ENCODE measurements around the gene SH2D6.

DNA sequence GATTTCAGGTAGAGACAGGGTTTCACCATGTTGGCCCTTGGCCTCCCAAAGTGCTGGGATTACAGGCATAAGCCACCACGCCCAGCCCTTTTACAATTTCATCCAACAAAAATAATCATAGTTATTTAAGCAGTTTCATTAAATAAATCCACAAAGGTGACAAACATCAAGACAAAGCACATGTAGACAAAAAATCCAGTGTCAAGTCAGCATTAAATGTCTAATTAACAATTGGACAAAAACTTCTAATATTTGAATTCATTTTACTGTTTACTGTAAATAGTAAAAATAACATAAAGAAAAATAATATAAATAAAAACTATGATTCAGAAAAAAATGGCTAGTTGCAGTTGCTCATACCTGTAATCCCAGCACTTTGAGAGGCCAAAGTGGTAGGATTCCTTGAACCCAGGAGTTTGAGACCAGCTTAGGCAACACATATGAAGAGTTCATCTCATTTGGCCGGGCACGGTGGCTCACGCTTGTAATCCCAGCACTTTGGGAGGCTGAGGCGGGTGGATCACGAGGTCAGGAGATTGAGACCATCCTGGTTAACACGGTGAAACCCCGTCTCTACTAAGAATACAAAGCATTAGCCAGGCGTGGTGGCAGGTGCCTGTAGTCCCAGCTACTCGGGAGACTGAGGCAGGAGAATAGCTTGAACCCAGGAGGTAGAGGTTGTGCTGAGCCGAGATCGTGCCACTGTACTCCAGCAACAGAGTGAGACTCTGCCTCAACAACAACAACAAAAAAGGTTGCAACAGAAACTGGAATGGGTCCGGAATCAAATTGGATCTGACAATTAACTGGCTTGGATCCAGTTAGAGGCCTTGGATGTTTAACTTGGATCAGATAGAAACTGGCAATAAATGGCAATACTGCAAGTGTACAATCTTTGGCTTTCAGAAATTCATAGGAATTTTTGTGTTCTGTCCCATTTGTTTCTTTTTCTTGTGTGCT, 63.6 kb downstream of the SH2D6 start:
- no peak for TF ChIP-seq GATA2 (IDR thresholded peaks at IDR 0.05; ENCODE audit: low read depth, low read length)
- no peak for TF ChIP-seq GATA3 (IDR thresholded peaks at IDR 0.05; ENCODE audit: low read depth, low read length)
